ENCODE results near the gene LCE3C.

DNA sequence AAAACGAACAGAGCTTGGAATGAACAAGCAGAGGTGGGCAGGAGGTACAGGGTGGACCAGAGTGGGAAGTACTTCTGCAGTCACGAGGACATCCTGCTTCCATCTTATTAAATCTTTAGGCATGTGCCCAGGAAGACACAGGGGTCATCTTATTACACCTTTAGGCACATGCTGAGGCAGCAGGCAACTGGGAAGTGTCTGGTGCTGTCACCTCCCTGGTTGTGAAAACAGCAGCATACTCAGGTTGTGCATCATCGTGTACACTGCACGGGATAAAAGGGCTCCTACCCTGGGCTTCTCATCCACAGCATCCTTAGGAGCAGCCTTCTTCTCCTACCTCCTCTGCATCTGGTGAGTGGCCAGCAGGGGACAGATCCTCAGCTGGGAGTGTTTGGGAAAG is at the start of gene LCE3C:
- TF ChIP-seq POLR2AphosphoS5 (IDR thresholded peaks at IDR 0.05) (no peak), POLR2A (IDR thresholded peaks at IDR 0.05) (no peak), EP300 (IDR thresholded peaks at IDR 0.05; ENCODE audit: low read depth) (no peak)
- TF ChIP-seq, protein P1, sequence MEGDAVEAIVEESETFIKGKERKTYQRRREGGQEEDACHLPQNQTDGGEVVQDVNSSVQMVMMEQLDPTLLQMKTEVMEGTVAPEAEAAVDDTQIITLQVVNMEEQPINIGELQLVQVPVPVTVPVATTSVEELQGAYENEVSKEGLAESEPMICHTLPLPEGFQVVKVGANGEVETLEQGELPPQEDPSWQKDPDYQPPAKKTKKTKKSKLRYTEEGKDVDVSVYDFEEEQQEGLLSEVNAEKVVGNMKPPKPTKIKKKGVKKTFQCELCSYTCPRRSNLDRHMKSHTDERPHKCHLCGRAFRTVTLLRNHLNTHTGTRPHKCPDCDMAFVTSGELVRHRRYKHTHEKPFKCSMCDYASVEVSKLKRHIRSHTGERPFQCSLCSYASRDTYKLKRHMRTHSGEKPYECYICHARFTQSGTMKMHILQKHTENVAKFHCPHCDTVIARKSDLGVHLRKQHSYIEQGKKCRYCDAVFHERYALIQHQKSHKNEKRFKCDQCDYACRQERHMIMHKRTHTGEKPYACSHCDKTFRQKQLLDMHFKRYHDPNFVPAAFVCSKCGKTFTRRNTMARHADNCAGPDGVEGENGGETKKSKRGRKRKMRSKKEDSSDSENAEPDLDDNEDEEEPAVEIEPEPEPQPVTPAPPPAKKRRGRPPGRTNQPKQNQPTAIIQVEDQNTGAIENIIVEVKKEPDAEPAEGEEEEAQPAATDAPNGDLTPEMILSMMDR (IDR thresholded peaks at IDR 0.05): no peak
